Measurements from ENCODE around the gene FMN2.

DNA sequence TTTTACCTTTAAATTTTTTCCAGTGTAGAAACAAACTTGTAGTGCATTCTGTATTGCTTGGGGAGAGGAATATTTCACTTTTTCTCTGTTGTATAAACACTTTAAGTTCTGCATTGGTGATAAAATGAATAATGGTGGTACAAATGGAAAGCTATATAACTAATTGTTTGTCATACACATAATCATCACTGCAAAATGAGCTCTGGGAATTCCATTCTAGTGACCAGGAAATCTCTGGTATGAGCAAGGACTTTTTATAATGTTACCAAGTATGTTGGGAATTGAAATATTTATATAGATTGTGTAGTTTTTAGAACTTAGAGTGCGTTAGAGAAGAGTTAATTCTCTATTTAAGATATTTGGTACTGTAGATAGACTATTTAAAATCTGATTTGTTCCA is 5.0 kb upstream of the FMN2 start:
- TF ChIP-seq CTCF (IDR thresholded peaks at IDR 0.05; ENCODE audit: low read depth, low read length, poor library complexity, severe bottlenecking) (no peak), EZH2phosphoT487 (IDR thresholded peaks at IDR 0.05; ENCODE audit: borderline replicate concordance, low read length) (no peak)

Data from DOHH2 (cell line).